OCI-LY7 (cell line): ENCODE results near the gene SLC22A6.

Source experiments
- CTCF ChIP-seq: fragments of 200-600 bp; sonication (generic); conservative IDR thresholded peaks from 2 replicates; pipeline ENCODE4 v1.5.1; 2014; ENCODE audit warnings: mild to moderate bottlenecking, antibody characterized with exemption, low read length, moderate library complexity, mixed read lengths
- EZH2phosphoT487 ChIP-seq: fragments of 200-600 bp; sonication (generic); IDR thresholded peaks from 2 replicates; pipeline ENCODE4 v1.6.1; 2018; ENCODE audit warnings: low read depth, borderline replicate concordance, mild to moderate bottlenecking, mixed run types, antibody characterized with exemption, low read length, moderate library complexity, mixed read lengths

GRCh38 chr11:62999649-63000048, 14.9 kb upstream of the SLC22A6 start:
- no peak for TF ChIP-seq CTCF
- TF ChIP-seq EZH2phosphoT487: no peak
